Measurements from ENCODE around the gene HS3ST4.

HS3ST4 gene

GRCh38 chr16:25691519-25692091, at the start of gene HS3ST4:
Gene HS3ST4, plus strand, starts transcription at chr16:25691959.
- DNase-seq, result no peak

GRCh38 chr16:25643633-25644032, 48.1 kb upstream of the HS3ST4 start:
- DNase-seq, result no peak

GRCh38 chr16:25656639-25657038, 35.1 kb upstream of the HS3ST4 start:
- DNase-seq, result no peak

- no peak for DNase-seq
These were observed 14.9 kb upstream of the HS3ST4 start for GRCh38 chr16:25676820-25677219.

- no peak for DNase-seq
These were observed 12.2 kb upstream of the HS3ST4 start for GRCh38 chr16:25679511-25679910.

GRCh38 chr16:25689137-25689836, 2.5 kb upstream of the HS3ST4 start:
- no peak for DNase-seq

- DNase-seq, result no peak
These were observed 1.1 kb upstream of the HS3ST4 start for GRCh38 chr16:25690552-25691143.

- no peak for DNase-seq
These were observed 587 bp downstream of the HS3ST4 start for GRCh38 chr16:25692351-25692741.

- DNase-seq, result no peak
These were observed 1.2 kb downstream of the HS3ST4 start for GRCh38 chr16:25692742-25693508.

- no peak for DNase-seq
These were observed 1.9 kb downstream of the HS3ST4 start for GRCh38 chr16:25693631-25694030.

GRCh38 chr16:25699069-25699468, 7.3 kb downstream of the HS3ST4 start:
- DNase-seq, result no peak

GRCh38 chr16:25700547-25700946, 8.8 kb downstream of the HS3ST4 start:
- DNase-seq, result no peak

GRCh38 chr16:25707553-25707952, 15.8 kb downstream of the HS3ST4 start:
- no peak for DNase-seq

GRCh38 chr16:25707982-25708583, 16.3 kb downstream of the HS3ST4 start:
- no peak for DNase-seq

GRCh38 chr16:25709213-25709612, 17.5 kb downstream of the HS3ST4 start:
- no peak for DNase-seq

- DNase-seq, result no peak
These were observed 22.2 kb downstream of the HS3ST4 start for GRCh38 chr16:25713785-25714570.

- no peak for DNase-seq
These were observed 24.4 kb downstream of the HS3ST4 start for GRCh38 chr16:25716186-25716585.

GRCh38 chr16:25721439-25721838, 29.7 kb downstream of the HS3ST4 start:
- no peak for DNase-seq

- no peak for DNase-seq
These were observed 34.8 kb downstream of the HS3ST4 start for GRCh38 chr16:25726430-25727098.

GRCh38 chr16:25729188-25729915, 37.6 kb downstream of the HS3ST4 start:
- DNase-seq, result no peak

GRCh38 chr16:25730396-25730795, 38.6 kb downstream of the HS3ST4 start:
- no peak for DNase-seq

Measured in amniotic stem cell (primary cell).